Measurements from ENCODE around the gene ANGPTL7.

ANGPTL7 gene

DNA sequence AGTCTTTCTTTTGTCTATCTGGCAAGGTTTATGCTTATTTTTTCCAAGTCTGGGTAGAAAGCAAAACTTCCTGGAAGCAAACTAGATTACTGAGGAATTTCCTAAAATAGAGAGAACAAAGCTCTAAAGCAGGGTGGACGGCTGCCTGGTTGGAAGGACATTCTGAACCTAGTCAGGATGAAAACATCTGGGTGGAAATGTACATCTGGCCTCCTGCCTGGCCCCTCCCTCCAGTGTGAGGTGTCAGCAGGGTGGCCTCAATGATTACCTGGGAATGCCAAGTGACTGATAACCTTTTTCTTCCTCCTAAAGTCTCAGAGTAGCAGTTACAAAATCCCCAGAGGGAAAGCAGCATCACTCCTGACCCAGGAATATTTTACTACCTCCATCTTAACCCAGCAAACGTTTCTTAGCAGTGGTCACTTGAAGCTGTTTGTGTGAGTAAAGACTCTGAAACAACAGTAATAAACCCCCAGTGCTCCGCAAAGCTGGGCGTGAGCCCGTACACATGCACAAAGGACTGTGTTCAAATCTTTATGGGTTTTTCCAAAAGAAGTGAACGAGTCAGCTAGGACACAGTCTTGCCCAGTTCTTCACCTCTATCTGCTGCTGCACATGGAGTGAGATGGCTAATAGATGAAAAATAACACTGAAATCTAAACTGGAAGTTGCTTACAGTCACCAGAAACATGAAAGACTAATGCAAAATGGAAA is 18.9 kb downstream of the ANGPTL7 start:
- no peak for DNase-seq

DNA sequence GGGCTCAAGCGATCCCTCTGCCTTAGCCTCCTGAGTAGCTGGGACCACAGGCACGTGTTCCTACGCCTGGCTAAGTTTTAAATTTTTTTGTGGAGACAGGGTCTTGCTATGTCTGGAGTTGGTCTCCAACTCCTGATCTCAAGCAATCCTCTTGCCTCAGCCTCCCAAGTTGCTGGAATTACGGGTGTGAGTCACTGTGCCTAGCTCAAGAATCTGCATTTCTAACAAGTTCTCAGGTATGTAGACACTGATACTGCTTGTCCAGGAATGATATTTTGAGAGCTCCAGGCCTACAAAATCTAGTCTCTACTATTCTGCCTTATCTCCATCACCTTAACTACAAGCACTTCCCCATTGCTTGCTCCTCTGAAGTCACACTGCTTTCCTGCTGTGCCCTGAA is 22.3 kb downstream of the ANGPTL7 start:
- DNase-seq, result no peak

DNA sequence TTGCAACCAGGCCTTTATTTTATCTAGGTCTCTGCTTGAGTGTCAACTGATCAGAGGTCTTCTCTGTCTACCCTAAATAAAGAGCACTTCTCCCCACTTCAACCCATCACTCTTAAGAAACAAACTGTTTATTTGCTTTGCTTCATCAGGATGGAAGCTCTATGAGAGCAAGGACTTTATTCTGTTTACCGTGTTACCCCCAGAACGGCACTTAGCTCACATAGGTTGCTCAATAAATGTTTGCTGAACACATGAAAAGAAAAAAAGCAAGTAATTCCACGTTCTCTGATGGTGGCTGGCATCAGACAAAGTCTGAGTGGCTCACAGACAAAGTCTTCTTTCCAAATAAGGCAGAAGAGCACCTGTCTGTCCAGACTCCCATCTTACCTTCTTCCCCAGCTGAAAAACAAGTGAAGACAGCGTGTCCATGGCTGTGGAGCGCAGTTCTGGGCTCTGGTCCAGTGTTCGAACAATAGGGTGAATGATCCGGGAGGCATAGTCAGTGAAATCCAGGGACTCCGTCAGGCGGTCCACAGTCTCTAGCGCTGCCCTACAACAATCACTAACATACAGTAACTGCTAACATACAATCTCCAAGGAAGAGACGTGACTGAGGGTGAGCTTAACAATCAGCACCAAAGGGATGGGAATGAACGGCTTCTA is 22.9 kb downstream of the ANGPTL7 start:
- no peak for DNase-seq

DNA sequence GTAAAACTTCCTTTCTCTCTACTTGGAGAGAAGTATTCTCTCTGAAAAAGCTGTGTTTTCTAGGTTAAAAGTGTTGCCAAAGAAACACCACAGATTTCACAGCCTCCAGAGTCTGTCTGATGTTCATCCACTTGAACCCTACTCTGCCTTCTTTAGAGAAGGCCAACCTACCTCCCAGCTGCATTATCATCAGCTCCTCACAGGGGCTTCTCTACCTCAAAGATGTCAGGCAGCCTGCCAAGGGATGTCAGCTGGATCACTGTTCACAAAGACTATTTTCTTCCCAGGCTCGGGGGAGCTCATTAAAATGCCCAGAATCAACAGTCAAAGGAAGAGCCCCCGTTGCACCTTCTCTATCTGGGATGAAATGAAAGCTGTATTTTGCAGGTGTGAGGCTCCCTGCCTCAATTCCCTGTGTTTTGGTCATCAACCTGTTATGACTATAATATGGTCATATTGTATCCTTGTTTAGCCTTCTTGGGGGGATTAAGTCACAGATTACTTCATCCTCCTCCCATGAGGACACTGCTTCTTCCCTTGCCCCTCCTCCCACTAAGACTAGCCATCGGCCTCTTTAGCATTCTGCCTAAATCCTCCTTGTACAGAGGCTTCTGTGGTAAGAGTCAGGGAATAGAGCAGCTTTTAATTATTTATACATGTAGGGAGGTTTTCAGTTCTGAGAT is 25.7 kb downstream of the ANGPTL7 start:
- DNase-seq, result no peak

DNA sequence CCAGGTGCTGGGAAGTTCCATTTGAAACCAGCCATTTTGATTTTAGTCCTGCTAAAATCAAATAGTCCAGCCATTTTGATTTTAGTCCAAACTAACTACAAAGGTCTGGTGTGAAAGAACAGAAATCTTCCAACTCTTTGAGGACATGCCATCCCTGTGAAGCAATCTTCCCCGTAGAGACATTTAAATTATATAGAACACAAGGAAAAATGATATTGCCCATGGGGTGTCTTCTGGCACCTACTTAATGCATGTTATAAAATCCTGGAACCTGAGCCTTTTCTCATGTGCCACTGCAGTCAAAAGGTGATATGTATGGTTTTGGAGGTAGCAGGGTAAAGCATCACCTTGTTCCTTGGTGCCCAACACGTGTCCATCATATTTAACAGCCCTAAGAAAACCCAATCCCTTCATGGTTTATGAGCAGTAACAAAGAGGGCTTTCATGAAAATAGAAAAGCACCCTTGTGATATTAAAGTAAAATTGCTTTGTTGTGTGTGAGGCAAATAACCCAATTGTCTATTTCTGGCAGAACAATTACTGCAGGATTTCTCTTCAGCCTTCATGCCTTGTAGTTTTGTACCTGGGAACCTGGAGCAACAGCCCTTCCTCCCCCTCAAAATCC is 26.3 kb downstream of the ANGPTL7 start:
- DNase-seq, result no peak

DNA sequence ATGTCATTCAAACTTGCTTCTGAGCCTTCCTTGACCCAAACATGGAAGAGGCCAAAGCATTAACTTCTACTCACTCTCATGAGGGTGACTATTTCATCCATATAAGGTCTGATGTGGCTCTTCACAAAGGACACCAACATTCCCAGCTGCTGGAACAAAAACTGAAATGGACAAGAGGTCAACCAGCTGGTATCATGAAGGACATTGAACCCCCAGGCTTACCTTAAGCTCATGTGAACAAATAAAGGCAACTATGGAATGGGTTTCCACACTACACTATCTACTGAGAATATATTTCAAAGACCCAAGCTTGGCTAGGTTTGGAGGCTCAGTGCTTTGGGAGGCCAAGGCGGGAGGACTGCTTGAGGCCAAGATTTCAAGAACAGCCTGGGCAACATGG is 26.9 kb downstream of the ANGPTL7 start:
- DNase-seq, result no peak

DNA sequence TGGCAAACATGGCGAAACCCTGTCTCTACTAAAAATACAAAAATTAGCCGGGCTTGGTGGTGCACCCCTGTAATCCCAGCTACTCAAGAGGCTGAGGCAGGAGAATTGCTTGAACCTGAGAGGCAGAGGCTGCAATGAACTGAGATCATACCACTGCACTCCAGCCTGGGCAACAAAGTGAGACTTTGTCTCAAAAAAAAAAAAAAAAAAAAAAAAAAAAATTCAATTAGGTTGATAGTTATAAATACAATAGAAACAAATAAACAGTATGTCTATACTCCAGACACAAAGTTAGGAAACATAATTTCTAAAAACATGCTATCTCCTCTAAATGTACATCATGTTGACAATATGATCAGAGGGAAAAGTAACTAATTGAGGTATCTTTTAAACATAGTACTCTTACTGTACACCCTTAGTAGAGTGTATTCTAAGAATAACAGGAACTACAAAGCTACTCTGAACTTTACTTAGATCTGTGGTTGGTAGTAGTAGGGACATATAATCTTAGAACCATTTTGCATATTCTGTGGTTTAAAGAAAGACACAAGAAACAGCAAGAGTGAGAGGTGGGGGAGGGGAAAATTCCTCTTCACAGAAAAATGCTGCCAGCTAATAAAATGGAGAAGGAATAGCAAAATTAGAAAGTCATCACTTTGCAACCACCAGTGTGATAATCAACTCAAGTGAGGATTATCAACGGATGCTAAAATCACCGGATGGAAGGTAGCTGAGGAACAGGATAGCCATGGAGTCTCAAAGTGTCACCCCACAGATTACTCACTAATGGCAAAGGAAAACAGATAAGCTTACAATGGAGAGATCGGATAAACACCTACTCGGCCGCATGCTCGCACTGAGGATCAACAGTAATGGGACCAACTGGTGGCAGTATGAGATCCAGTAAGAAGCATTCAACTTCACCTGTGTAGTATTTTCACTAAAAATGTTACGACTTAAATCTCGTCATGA is 38.2 kb downstream of the ANGPTL7 start:
- DNase-seq, result no peak

DNA sequence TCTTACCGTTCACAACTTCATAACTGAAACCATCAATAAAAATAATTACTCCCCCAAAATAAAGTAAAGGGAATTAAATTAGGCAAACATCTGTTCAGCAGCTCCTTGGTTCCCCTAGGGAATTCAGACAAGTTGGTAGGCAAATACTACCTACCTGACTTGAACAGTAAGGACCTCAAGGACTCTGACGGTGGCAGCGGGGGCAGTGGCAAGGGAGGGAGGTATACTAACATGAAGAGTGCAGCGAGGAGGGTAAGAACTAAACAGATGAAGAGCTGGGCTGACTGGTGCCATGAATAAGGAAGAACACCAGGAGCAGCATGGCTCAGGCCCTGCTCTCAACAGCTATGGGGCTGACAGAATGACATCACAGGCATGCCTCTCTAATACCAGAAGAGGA is 40.0 kb downstream of the ANGPTL7 start:
- no peak for DNase-seq

DNA sequence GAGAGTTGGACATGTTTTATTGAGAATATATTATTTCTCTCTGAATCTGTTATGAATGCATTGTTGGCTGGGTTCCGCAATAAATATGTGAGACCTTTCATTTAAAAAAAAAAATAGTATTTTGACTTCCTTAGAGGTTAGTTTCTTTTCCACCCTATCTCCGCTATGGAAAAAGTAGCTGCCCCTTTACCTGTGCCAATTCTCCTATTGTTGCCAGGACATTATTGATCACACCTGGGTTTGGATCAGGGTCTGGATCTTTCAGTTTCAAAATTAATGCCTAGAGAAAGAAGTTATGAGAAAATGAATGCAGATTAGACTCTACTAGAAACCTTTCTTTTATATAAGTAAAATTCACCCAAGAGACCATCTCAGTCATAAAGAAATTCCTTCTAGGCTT is 44.1 kb downstream of the ANGPTL7 start:
- no peak for DNase-seq

DNA sequence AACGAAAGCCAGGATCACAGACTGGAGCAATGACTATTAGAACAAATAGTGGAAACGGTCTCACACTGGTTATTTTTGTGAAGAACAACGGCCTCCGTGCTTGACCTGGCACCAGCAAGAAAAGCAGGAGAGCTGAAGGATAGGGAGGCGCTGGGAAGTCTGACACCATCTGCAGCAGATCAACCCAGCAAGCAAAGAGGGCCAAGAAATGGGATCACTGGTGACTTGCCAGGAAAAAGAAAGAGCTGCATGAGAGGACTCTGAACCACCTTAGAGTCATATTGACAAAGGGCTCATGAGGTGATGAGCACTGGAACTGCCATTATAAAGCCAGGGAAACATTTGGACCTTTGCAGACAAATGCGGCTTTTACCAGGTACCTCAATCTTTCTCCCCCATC is 48.2 kb downstream of the ANGPTL7 start:
- DNase-seq, result no peak

DNA sequence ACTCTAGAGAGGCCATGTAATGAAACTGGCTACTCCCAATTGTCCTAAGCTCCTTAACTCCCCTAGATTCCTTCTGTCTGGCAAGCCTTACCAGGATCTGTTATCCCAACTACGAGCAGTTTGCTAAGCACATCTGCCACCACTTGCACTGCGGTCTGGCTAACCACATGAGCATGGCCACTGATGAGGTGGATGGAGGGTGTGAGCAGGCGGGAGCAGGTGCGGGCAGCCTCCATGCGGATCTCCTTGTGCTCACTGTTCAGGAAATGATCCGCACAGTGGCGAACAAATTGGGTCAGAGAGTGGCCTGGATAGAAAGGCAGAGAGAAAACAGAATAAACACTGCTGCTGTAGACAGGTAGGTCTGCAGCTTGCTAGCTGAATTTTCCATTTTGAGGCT is 49.2 kb downstream of the ANGPTL7 start:
- no peak for DNase-seq

DNA sequence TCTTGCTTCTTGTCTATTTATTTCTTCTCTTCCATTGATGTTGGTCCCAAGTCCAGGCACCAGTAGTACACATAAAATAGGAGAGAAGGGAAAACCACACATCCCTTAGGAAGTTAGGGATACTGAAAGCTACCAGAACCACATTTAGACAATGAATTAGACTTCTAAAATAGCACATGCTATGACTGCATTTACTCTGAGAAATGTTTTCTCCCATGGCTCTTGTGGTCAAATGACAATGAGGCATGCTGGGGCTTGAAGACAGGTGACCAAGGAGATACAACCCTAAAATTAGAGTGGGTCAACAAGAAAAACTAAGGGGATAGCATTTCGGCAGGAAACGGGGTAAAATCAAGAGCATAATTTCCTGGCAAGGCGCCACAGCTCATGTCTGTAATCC is 56.1 kb downstream of the ANGPTL7 start:
- DNase-seq, result no peak
